HG03066 (cell line): Measurements from ENCODE around the gene MMEL1.
"Not testable (repeated sequence)": the region's sequence is repeated elsewhere in the genome, so short reads cannot be mapped to it uniquely, and the experiment has no call there.

Experiments used
- ATAC-seq: cut with Tn5 transposase; IDR thresholded peaks from one replicate; pipeline ENCODE4 v1.9.1; 2021; ENCODE audit warnings: low read depth; ENCODE audit not compliant: unreplicated experiment

MMEL1 gene

DNA sequence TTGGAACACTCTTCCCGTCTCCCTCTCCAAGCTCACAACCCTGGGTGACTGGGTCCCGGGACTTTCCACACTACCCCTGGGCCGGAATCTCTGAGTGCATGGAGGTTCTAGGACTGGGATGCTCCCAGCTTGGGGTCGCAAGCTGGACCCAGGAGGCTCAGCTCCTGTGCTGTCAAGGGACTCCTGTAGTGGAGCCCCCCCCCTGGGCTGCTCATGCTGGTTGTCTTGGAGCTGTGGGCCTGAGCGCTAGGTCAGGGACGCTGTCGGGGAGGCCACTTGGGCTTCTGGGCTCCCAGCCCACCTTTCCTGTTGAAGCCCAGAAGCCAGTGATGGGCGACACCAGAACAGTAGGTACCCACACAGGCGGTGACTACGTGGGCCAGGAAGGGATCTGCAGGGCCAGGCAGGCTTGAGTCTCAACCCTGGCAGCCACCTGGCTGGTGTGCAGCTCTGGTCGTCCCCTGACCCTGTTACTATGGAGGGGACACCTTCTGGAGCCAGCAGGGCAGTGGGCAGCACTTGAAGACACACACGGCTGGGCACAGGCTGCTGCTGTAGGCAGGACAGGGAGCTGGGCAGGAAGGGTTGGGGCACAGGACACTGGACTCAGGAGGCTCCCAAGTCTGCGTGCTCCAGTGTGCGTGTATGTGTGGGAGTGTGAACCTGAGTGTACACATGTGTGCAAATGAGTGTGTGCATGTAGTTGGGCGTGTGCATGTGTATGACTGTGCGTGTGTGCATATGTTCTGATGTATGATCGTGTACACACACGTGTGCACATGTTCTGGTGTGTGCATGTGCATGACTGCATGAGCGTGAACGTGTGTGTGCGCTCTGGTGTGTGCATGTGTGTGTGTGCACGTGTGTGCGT is 3.0 kb downstream of the MMEL1 start:
- ATAC-seq: no peak

DNA sequence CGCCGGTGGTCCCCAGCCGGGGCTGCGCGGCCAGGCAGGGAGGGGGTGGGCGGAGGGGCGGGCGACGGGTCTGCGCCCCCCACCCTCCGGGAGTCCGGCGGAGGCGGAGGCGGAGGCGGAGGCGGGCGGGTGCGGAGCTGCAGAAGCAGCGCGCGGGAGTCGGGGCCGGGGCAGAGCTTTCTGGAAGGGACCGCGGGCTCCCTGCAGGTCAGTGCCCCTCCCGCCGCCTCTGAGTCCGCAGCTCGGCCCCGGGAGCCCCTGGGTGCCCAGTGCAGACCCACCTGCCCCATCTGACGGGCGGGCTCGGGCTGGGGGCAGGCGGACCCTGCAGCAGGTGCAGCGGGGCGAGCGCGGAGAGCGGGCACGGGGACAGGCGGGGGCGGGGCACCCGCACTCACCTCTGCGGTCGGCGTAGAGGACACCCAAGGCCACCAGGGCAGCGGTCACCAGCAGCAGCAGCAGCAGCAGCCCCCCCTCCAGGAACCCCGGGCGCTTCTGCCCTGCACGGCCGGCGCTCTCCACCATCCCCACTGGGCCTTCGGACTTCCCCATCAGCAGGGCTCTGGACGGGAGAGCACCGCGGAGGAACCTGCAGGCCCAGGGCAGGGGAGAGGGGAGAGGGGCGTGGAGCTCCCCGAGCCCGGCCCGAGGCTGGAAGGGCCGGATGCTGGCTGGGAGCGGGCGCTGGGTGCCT is 3.7 kb downstream of the MMEL1 start:
- no peak for ATAC-seq

DNA sequence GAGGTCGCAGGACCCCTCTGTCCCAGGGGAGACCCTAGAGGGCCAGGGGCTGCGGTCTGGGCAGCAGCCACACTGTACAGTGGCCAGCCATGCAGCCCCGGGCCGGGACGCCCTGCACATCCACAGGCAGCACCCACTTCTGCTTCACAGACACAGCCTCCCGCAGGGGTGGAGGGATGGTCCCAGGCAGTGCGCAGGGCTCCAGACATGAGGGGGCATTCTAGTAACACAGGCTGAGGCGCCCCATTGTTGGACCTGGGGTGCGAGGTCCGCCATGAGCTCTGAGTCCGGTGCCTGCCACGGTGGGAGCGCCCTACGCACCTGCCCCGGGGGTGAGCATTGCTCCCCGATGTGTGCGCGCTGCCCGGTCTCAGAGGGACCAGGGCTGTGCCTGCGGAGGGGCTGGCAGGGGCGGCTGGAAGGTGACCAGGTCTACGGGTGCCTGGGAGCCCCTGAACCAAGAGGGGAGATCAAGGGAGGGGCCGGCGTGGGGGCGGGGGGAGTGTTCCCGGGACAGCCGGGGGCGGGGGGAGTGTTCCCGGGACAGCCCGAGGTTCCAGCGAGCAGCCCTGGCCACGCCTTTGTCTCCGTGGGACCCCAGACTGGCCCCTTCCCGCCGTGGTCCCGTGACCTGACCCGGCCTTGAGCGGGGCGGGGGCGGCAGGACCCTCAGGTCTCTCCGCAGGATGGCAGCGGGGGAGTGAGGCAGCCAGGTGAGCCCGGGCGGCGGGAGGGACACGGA is 4.5 kb downstream of the MMEL1 start:
- ATAC-seq: no peak

DNA sequence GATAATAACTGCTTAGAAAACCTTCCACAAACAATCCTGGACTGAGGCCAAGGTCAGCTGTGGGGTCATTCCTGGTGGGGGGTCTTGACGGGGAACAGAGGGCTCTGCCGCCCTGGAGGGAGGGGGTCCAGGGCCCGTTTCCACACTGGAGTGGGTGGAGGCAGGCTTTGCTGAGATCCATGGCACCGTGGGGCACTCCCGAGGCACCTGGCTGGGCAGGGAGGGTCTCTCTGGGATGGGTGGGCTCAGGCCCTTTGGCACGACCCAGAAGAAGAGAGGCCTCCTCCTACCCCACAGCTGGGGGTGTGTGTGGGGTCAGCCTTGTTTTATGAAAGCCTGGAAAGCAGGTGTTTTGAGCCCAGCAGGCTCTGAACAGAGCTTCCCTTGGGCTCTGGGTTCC is 5.1 kb downstream of the MMEL1 start:
- ATAC-seq: no peak

DNA sequence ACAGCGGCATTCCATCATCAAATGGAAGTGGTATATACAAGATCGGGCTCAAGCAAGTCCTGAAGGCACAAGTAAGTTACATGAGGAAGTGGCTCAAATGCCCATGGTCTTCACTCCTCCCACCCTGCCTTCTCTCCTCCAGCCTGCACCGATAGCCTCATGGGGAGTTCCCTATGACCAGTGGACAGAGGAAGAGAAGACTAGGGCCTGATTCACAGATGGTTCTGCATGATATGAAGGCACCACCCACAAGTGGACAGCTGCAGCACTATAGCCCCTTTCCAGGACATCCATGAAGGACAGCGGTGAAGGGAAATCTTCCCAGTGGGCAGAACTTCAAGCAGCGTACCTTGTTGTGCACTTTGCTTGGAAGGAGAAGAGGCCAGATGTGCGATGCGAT is 7.1 kb downstream of the MMEL1 start:
- not testable (repeated sequence) for ATAC-seq

DNA sequence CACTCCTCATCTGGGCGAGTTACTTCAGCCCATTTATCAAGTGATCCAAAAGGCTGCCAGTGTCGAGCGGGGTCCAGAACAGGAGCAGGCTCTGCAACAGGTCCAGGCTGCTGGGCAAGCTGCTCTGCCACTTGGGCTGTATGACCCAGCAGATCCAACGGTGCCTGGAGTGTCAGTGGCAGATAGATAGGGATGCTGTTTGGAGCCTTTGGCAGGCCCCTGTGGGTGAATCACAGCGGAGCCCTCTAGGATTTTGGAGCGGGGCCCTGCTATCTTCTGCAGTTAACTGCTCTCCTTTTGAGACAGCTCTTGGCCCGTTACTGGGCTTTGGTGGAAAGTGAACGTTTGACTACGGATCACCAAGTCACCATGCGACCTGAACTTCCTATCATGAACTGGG is 7.5 kb downstream of the MMEL1 start:
- ATAC-seq: no peak

DNA sequence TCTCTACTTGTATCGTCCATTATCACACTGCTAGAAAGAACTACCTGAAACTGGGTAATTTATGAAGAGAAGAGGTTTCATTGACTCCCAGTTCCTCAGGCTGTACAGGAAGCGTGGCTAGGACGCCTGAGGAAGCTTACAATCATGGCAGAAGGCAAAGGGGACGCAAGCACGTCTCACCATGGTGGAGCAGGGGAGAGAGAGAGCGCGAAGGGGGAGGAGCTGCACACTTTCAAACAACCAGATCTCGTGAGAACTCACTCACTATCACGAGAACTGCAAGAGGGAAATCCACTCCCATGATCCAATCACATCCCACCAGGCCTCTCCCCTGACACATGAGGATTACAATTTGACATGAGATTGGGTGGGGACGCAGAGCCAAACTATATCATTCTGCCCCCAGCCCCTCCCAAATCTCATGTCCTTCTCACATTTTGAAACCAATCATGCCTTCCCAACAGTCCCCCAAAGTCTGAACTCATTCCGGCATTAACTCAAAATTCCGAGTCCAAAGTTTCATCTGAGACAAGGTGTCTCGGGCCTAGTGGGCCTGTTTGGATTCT is 8.0 kb downstream of the MMEL1 start:
- ATAC-seq: no peak

DNA sequence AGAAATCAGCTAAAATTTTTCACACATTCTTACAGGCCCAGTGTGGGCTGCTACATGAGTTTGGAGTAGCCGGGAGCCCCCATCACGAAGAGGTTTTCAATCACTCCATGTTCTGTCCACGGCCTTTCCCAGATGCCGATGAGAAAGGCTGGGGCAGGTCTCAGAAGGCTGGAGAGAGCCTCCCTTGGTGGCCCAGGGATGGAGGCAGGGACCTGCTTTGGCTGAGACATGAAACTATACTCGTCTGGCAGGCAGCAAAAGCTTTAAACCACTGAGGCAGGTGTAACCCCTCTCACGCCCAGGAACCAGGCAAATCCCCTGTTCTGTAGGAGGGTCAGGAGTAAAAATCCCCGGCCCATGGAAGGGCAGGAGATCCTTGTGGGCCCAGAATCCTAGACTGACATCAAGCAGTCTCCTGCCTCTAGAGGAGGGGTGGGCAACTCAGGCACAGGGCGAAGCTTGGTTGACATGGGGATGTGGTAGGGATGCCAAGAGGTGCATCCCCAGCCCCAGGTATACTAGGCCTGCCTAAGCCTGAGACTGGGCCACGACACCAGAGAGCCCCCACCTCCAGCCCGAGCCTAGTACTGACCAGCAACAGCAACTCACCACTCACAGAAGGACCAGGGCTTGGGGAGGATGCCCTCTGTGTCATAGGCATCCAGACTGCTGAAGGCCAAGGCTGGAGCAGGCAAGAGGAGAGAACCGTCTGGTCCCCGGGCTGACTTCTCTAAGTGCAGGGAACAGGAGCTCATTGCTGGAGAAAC is 9.1 kb downstream of the MMEL1 start:
- ATAC-seq: no peak

DNA sequence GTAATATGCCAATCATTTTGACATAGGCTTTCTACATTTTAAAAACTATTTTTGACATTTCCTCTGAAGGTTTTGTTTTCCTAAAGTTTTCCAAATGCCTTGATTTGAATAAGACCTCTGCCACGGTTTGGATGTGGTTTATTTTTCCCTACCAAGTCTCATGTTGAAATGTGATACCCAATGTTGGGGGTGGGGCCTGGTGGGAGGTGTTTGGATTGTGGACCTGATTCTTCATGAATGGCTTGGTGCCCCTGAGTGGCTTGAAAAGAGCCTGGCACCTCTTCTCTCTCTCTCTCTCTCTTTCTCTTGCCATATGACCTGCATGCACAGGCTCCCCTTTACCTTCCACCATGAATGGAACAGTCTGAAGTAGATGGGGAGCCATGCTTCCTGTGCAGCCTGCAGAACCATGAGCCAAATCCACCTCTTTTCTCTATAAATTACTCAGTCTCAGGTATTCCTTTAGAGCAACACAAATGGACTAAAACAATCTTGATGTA is 14.8 kb downstream of the MMEL1 start:
- ATAC-seq: no peak

DNA sequence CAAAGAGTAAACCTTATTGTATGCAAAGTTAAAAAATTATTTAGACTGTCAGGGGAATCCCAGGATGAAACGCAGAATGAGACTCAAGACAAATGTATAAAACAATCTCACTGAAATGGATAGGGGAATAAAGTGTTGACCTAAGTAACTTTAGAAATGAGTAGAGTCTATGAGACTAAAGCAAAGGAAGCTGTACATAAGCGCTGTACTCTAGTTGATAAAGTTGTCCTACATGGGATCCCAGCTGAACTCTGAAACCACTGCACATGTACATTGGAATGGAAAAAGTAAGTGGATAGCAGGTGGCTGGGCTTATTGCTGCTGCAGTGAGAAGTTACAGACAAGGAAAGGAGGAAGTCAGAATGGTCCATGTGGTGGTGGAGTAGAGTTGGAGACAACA is 18.7 kb downstream of the MMEL1 start:
- ATAC-seq: no peak

DNA sequence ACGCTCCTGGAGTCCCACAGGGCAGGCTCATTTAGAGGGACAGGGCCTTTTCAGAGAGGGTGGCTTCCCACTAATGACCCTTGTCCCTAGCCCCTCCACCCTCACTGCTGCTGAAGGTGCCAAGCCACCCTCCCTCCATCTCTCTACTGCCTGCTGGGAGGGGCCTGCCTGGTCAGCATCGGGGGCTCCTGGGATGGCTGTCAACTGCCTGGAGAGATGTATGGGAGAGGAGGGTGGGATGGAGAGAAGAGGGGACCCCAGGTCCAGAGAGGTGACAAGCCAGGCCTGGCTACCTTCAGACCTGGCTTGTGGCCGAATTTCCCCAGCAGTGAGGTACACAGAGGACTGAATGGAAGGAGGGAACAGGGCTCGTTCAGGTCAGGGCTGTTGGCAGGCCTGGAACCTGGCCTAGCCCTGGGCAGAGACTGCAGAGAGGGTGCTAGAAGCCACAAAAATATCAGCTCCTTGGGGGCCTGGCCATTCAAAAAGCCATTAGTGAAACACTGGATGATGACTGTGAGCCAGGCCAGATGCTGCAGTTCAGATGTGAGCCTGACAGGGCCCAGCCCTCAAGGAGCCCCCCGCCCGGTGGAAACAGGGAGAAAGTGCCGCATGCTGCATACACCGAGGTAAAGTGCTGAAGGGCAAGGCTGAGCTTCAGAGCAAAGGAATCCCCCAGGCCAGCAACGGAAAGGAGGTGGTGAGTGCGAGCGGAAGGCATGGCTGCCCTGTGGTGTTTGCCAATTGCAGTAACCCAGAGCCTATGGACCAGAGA is 20.0 kb downstream of the MMEL1 start:
- ATAC-seq: no peak

DNA sequence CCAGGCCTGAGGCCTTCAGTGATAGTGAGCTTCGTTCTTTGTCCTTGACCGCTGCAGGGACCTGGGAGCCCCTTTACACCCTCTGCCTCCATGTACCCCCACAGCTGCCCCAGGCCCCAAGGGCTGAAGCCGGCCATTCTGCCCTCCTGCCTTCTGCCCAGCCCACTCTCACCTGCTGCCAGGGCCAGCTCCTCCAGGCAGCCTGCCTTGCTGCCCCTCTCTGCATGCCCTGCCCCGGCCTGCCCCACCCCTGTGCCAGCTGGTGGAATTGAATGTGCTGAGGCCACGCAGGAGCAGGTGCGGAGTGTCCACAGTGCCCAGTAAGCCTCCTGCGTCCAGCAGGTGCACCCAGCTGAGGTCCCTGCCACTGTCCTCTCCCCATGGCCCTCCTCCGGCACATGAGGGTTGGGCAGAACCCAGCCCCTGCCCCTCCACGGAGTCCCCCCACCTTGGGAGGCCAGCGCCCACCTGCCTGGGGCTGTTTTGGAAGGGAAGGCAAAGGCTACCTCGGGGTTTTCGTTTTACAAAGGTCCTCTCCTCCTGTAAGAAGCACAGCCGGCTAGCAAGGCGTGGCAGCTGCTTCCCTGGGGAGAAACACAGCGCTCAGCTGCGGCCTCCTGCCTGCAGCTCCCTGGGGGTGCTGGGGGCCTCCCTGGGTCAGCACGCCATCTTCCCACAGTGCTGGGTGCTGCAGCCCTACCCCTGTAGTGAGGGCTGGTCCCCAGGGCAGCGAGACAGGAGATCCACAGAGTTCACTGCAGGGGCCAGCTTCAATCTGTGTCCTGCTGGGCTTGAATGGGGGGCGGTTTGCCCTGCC is 21.0 kb downstream of the MMEL1 start:
- no peak for ATAC-seq

DNA sequence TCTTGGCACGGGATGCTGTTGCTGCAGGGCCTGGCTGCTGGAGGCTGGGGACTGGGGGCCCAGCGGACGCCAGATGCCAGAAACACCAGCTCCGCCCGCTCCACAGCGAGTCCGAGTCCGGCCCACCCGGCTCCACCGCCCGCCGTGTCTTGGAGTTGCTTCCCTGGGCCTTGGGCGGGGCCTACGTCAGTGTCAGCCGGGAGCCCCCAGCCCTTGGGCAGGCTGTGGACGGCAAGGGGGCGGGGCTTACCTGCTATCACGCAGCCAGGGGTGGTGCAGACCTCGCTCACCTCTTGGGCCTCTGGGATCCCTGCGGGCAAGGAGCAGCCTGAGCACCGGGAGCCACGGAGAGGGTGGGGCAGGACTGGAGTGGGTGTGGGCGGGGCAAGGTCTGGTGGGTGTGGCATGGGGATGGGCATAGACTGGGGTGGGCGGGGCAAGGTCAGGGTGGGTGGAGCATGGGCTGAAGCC is 21.8 kb downstream of the MMEL1 start:
- ATAC-seq: no peak

DNA sequence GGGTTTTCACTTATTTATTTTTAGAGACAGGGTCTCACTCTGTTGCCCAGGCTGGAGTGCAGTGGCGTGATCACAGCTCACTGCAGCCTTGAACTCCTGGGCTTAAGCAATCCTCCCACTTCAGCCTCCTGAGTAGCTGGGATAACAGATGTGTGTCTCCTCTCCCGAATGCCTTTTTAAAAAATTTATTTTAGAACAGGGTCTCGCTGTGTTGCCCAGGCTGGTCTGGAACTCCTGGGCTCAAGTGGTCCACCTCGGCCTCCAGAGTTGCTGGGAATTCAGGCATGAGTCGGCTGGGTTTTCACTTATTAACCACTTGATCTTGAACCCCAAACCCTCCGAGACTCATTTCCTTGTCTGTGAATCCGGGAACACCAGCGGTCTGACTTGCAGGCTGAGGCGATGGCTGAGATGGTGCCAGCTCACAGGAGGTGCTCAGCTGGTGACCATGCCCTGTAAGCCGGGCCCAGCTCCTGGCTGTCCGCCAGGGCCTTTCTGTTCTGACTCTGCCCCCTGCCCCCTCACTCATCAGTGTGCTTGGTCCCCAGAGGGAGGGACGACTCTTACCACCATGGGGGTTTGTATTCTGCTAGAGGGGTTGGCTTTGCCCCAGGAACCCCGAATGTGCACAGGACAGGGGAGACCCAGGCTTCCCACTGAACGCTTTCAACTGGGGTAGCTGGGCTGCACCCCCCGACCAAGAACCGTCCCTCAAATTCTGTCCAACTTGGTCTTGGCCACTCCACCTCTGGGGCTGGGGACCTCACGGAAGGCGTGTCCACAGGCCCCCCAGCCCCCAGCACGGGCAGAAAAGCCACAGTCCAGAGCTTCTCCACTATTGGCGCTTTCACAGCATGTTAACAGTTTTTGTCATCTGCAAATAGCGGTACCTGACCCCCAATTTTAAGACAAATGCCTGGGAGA is 22.5 kb downstream of the MMEL1 start:
- ATAC-seq: no peak

DNA sequence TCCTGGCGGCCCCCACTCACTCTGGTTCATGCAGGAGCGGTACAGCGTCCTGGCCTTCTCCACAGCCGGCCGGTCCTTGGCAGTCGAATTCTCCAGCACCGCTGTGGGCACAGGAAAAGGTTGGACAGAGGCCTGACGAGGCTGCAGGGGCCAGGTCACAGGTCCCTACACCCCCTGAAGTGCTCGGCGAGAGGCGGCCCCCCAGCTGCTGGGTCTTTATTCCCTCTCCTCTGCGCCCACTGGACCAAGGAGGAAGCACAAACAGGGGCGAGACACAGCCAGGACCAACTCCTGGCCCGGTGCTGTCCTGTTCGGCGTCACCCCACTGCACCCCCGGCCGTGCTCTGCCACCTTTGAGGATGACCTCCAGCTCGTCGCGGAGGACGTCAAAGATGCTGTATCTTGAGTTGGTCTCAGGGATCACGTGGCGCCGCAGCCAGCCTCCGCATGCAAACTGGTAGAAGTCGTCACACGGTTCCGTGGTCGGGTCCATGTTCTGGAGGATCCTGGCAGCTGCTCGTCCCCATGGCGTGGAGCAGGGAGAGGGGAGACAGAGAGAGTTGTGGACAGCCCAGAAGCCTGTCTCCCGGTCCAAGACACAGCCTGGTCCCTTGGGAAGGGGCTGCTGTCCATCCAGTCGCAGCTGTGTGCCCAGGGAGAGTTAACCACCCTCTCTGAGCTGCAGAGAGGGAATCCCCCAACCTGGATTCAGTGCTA is 23.3 kb downstream of the MMEL1 start:
- no peak for ATAC-seq

DNA sequence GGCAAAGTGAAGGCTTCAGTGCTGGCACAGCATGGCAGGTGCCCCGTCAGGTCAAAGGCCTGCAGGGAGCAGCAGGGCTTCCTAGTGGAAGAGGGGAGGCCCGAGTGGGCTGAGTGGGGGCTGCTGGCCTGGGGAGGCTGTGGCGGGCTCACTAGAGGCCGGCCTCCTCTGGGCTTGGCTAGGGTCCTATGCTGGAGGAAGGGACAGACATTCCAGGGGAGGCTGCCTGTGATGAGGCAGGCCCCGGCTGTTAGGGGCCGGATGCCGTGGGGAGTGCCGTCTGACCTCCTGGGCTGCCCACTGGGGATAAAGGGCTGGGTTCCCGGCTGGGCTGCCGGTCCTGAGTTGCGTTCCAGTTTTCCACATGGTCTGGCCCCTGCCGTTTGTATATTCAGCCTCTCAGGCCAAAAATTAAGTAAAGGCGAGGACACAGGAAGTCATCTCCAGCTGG is 25.1 kb downstream of the MMEL1 start:
- ATAC-seq: no peak
